Measurements from ENCODE around the gene PRSS12. TPM values are rescaled to one million over a fixed set of nuclear protein-coding genes. Genes with fewer than 3 reads are reported as not detected.

PRSS12 gene
- total RNA-seq, 6 experiments from 2014 or later, result 56.6 to 88.0 (median 79.9) TPM

GRCh38 chr4:118340109-118340508 lies 12.7 kb downstream of the PRSS12 start:
- Mint-ChIP-seq H3K4me1 (ENCODE audit: low read depth) (peaks cover 80% of the 10 kb centered on the region), H3K27ac (peak overlapping the region; percentile 90), H3K27me3 (ENCODE audit: insufficient read depth) (no peaks in the 10 kb centered on the region)

GRCh38 chr4:118338981-118339765 lies 13.6 kb downstream of the PRSS12 start:
- H3K4me1 Mint-ChIP-seq (ENCODE audit: low read depth), result peaks cover 73% of the 10 kb centered on the region

More at GRCh38 chr4:118340109-118340508, 12.7 kb downstream of the PRSS12 start:
- peaks cover 39% of the 10 kb centered on the region for H3K36me3 Mint-ChIP-seq (ENCODE audit: low read depth)
- TF ChIP-seq CTCF (IDR thresholded peaks at IDR 0.05), result no peak
- peak overlapping the region; percentile 67 for H3K4me3 Mint-ChIP-seq
- DNase-seq, result no peak
- no peaks in the 10 kb centered on the region for H3K9me3 Mint-ChIP-seq

GRCh38 chr4:118338518-118338917 lies 14.3 kb downstream of the PRSS12 start:
- no peak for DNase-seq
- Mint-ChIP-seq H3K27me3 (ENCODE audit: insufficient read depth) (no peaks in the 10 kb centered on the region), H3K4me1 (ENCODE audit: low read depth) (peaks cover 73% of the 10 kb centered on the region), H3K27ac (peak overlapping the region; percentile 90), H3K4me3 (peak overlapping the region; percentile 67), H3K9me3 (no peaks in the 10 kb centered on the region), H3K36me3 (ENCODE audit: low read depth) (peaks cover 52% of the 10 kb centered on the region)
- no peak for TF ChIP-seq CTCF (IDR thresholded peaks at IDR 0.05)

More at GRCh38 chr4:118338981-118339765, 13.6 kb downstream of the PRSS12 start:
- Mint-ChIP-seq H3K27me3 (ENCODE audit: insufficient read depth) (no peaks in the 10 kb centered on the region), H3K4me3 (peak overlapping the region; percentile 67), H3K27ac (peak overlapping the region; percentile 90), H3K9me3 (no peaks in the 10 kb centered on the region), H3K36me3 (ENCODE audit: low read depth) (peaks cover 46% of the 10 kb centered on the region)
- no peak for TF ChIP-seq CTCF (IDR thresholded peaks at IDR 0.05)
- peak; percentile 63 for DNase-seq

GRCh38 chr4:118337954-118338353 lies 14.8 kb downstream of the PRSS12 start:
- Mint-ChIP-seq H3K27ac (peak overlapping the region; percentile 90), H3K36me3 (ENCODE audit: low read depth) (peaks cover 52% of the 10 kb centered on the region), H3K9me3 (no peaks in the 10 kb centered on the region), H3K4me3 (peak overlapping the region; percentile 67), H3K4me1 (ENCODE audit: low read depth) (peaks cover 68% of the 10 kb centered on the region), H3K27me3 (ENCODE audit: insufficient read depth) (no peaks in the 10 kb centered on the region)
- DNase-seq, result peak; percentile 42
- TF ChIP-seq CTCF (IDR thresholded peaks at IDR 0.05), result no peak

GRCh38 chr4:118335774-118336173 lies 17.0 kb downstream of the PRSS12 start:
- H3K36me3 Mint-ChIP-seq (ENCODE audit: low read depth), result peaks cover 46% of the 10 kb centered on the region
- no peak for DNase-seq
- H3K4me3 Mint-ChIP-seq, result no peak overlapping the region
- H3K9me3 Mint-ChIP-seq, result no peaks in the 10 kb centered on the region
- no peak for TF ChIP-seq CTCF (IDR thresholded peaks at IDR 0.05)
- H3K4me1 Mint-ChIP-seq (ENCODE audit: low read depth), result peaks cover 56% of the 10 kb centered on the region
- no peak overlapping the region for H3K27ac Mint-ChIP-seq
- H3K27me3 Mint-ChIP-seq (ENCODE audit: insufficient read depth), result no peaks in the 10 kb centered on the region

All from HFFc6 (cell line).